Skeletal muscle cell (primary cell): Measurements from ENCODE around the gene CCDC70.

Source experiments
- DNase-seq: peaks from one replicate; pipeline ENCODE4 v3.0.0-alpha.2; 2010; ENCODE audit warnings: low read depth
- H3K4me3 ChIP-seq: 2 replicates; pipeline ENCODE4 v1.5.1; 2011; ENCODE audit warnings: low read depth, mild to moderate bottlenecking, control low read depth, low read length, moderate library complexity

The CCDC70 gene

GRCh38 chr13:51856027-51856736 lies 5.6 kb upstream of the CCDC70 start:
- DNase-seq: no peak
- H3K4me3 ChIP-seq: no peak overlapping the region

DNA sequence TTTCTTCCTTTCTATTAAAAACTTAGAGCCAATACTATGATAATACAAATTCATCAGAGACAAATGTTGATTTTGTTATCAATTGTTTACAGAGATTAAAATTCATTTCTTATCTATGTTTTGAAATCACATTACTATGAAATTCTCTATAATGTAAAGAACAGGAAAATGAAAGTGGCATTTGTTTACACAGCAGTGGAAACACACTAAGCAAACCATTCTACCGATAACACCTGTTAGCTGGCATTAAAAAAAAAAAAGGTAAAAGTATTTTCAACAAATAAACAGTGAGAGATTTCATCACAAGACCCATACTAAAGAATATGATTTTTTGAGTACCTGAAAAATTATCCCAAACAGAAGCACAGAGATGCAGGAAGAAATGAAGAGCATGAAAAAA lies 4.8 kb upstream of the CCDC70 start:
- H3K4me3 ChIP-seq: no peak overlapping the region
- DNase-seq: no peak

DNA sequence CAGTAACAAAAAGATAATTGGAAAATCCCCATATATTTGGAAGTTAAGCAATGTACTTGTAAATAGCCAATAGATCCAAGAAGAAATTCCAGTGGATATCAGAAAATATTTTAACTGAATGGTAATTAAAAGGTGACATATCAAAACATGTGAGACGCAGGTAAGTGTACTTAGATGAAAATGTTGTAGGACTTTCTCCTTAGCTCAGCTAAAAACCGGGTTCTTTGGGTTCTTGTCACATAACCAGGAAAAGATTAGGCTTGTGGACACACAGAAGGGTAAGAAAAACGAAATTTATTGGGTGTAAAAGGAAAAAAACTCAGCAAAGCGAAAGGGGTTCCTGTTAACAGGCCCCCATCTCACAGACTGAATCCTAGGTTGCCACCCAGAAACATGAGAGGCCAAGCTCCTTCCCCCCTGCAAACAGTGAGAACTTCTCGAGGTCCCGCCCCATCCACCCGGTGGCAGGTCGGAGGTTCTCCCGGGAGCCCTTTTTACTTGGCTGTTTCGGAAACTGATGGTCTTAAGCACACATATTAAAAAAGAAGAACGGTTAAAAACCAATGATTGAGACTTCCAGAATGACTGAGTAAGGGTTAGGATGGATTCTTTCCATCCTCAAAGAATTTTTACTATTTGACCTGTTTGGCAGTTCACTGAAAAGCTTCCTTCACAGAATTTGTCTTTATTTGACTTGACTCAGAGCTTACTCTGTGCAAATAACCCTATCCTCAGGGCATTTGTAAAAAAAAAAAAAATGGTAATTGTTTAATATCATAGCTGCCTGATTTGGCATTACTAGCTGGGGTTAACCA lies 3.1 kb upstream of the CCDC70 start:
- H3K4me3 ChIP-seq: no peak overlapping the region
- DNase-seq: no peak

- no peak overlapping the region for H3K4me3 ChIP-seq
- no peak for DNase-seq
Measured at GRCh38 chr13:51862957-51863356, 1.2 kb downstream of the CCDC70 start.

- H3K4me3 ChIP-seq: no peak overlapping the region
- no peak for DNase-seq
Measured at GRCh38 chr13:51865838-51866237, 4.1 kb downstream of the CCDC70 start.

- H3K4me3 ChIP-seq: no peak overlapping the region
- no peak for DNase-seq
Measured at GRCh38 chr13:51867062-51867461, 5.3 kb downstream of the CCDC70 start.

DNA sequence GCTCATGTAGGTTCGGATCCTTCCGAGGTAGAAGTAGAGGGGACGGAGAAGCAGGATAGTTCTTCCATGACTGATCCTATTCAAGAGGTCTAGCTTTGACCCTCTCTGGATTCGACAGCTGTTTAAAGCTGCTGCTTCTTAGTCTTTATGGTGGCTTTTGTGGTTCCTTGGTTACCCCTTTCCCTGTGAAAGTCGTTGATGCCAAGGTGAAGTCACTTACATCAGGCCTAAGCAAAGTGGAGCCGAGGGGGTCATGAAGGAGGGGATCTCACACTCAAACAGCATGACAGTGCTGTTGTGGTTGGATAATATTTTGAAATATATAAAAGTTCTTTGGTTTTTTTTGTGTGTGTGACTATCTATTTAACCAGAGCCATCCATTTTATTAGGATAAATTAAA lies 8.1 kb downstream of the CCDC70 start:
- no peak for DNase-seq
- H3K4me3 ChIP-seq: no peak overlapping the region

- no peak overlapping the region for H3K4me3 ChIP-seq
- DNase-seq: no peak
Measured at GRCh38 chr13:51870616-51871015, 8.8 kb downstream of the CCDC70 start.

- DNase-seq: no peak
- H3K4me3 ChIP-seq: no peak overlapping the region
Measured at GRCh38 chr13:51873117-51873798, 11.5 kb downstream of the CCDC70 start.

GRCh38 chr13:51873837-51874236 lies 12.1 kb downstream of the CCDC70 start:
- no peak for DNase-seq

DNA sequence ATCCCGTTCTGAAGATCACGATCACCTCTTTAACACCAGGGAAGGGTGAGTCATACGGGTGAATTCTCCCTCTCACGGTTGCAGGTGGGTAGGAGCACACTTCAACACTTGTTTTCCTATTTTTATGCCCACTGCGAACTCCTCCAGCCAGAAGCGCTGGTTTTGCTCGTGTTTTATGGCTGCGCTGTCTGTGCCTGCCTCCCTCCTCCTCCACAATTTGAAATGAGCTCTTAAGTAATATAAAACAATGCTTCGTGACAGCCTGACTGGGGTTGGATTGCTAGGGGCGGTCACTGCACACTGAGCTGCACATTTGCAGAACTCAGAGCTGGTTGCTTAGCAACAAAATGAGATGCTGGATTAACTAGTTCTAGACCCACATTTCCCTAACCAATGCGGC lies 12.9 kb downstream of the CCDC70 start:
- DNase-seq: no peak
- no peak overlapping the region for H3K4me3 ChIP-seq

More at GRCh38 chr13:51873837-51874236, 12.1 kb downstream of the CCDC70 start:
- no peak overlapping the region for H3K4me3 ChIP-seq

DNA sequence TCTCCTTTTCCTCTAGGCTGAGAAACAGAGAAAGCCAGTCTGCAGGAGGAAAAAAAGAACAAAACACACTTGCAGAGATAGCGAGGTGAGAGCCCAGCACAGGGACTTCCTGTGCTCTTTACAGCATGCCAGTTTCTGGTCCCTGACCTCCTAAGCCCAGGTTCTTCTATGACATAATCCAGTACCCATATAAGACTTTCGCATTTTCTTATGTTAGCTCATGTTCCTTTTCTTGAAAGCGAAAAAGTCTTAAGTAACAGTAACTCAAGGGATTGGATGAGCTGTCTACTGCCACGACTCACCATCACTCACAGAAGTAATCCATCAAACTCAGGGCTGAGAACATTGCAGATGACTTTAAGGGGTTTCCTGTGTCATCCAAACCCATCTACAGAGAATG lies 17.4 kb downstream of the CCDC70 start:
- H3K4me3 ChIP-seq: no peak overlapping the region
- DNase-seq: no peak

DNA sequence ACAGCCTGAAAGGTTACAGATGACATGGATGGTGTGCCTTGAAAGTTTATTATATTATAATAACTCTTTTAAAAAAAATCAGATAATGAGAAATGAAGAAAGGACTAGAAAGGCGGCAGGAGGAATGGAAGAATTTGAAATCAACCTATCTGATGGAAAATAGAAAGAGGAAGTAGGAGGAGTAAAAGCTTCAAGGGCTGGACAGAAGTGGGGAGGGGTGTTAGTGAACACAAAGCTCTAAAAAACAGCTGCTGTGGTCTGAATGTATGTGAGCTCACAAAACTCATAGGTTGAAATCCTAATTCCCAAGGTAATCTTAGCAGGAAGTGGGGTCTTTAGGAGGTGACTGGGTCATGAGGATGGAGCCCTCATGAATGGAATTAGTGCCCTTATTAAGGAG lies 19.5 kb downstream of the CCDC70 start:
- H3K4me3 ChIP-seq: no peak overlapping the region

GRCh38 chr13:51882570-51883225 lies 20.9 kb downstream of the CCDC70 start:
- DNase-seq: no peak

More for the DNA sequence above, 19.5 kb downstream of the CCDC70 start:
- no peak for DNase-seq

GRCh38 chr13:51883226-51883600 lies 21.4 kb downstream of the CCDC70 start:
- DNase-seq: no peak
- H3K4me3 ChIP-seq: no peak overlapping the region

More at GRCh38 chr13:51882570-51883225, 20.9 kb downstream of the CCDC70 start:
- no peak overlapping the region for H3K4me3 ChIP-seq

GRCh38 chr13:51885651-51886050 lies 23.9 kb downstream of the CCDC70 start:
- DNase-seq: no peak
- no peak overlapping the region for H3K4me3 ChIP-seq

DNA sequence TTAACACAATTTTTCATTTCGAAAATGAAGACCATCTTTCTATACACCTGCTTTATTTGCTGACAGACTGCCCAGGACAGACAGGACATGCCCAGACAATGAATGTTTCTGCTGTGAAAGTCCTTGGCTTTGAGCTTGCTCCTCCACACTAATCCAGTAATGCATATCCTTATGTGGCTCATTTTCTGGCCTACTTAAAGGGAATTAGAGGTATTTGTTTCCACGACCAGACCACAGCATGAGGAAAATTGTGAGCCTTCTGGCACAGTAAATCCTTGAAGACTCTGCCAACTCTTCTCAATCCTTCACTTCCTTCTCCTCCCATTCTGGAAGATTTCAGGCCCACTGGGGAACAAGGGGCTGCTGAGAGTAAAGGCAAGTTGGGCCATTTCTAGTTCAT lies 25.7 kb downstream of the CCDC70 start:
- no peak overlapping the region for H3K4me3 ChIP-seq
- no peak for DNase-seq

- no peak for DNase-seq
- no peak overlapping the region for H3K4me3 ChIP-seq
Measured at GRCh38 chr13:51892657-51893056, 30.9 kb downstream of the CCDC70 start.

DNA sequence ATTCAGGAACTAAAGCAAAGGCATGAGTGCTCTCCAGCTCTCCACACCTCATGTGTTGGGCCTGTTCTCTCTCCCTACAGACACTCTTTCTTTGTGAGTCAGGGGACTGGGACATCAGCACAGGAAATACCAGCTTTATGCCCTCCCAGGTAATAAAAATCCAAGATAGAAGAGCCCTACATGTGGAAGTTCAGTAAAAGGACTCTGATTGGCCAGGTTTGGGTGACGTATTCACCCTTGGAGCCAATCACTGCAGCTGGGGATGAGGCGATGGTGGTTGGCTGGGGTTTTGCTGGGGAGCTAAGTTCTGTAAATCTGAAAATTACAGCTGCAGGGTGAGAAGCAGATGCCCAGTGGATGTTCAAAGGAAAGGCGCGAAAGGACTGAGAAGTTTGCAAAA lies 32.5 kb downstream of the CCDC70 start:
- no peak overlapping the region for H3K4me3 ChIP-seq
- DNase-seq: no peak
